Right renal cortex interstitium (tissue), 3 donors: ENCODE data around the gene MAOB. TPM values are rescaled to one million over a fixed set of nuclear protein-coding genes. Genes with fewer than 3 reads are reported as not detected.

Experiments used
- DNase-seq, 3 donors: peaks; one replicate each; pipeline ENCODE4 v3.0.0-alpha.2; 2013; ENCODE audit warnings: low read depth in 3 of 3, low spot score in 2 of 3
- polyA plus RNA-seq, 3 donors: library from polyadenylated mRNA; unstranded; fragments of 120-200 nt; gene quantifications; one replicate each; pipeline ENCODE4 v1.2.1, GENCODE V29; 2013; ENCODE audit not compliant: insufficient read length in 3 of 3

The MAOB gene
- polyA plus RNA-seq, 3 donors: 48.7 to 57.5 (median 54.4) TPM

DNA sequence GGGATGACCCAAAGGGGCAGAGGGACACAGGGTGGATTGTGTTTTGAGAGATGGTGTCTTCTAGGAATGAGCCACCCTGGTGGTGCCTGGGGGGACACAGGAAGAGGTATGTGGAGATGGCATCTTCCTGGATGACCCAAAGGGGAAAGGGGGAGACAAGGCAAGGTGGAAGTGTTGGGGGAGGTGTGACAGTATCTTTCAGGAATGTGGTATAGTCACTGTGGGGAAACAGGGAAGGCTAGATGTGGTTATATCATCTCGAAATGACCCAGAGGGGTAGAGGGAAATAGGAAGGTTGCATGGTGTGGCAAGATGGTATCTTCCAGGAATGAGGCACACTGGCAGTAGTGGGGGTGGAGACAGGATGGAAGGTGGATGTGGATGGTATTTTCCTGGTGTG, 163.3 kb downstream of the MAOB start:
- no peak for DNase-seq

DNA sequence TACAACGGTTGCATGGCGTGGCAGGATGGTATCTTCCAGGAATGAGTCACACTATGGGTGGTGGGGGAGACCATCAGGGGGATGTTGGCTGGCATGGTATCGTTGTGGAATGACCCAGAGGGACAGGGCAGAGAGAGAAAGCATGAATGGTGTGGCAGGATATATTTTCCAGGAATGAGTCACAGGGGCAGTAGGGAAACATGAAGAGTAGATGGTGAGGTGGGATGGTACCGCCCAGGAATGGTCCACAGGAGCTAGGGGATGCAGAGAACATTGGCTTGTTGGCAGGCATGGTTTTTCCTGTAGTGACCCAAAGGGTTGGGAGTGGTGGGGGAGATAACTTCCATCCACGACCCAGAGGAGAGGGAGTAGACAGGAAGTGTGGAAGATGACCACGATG, 163.7 kb downstream of the MAOB start:
- DNase-seq: no peak

DNA sequence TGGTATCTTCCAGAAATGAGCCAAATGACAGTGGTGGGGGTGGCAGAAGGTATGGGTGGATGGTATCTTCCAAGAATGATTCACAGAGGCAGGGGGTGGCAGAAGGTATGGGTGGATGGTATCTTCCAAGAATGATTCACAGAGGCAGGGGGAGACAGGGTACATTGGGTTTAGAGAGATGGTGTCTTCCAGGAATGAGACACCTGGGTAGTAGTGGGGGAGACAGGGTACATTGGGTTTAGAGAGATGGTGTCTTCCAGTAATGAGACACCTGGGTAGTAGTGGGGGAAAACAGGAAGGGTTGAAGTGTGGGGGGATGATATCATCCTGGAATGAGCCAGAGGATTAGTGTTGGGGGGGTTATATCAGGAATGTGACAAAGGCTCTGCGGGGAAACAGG, 164.2 kb downstream of the MAOB start:
- DNase-seq: no peak

DNA sequence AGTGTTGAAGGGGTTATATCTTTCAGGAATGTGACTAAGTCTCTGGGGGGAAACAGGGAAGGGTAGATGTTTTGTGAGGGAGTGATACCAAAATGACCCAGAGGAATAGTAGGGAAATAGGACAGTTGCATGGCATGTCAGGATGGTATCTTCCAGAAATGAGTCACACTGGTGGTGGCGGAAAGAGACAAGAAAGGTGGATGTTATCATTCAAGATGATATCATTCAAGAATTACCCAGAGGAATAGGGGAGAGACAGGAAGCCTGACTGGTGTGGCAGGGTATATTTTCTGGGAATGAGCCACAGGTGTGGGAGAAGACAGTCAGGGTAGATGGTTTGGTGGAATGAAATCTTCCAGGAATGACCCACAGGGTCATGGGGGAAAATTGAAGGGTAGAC, 165.1 kb downstream of the MAOB start:
- no peak for DNase-seq

DNA sequence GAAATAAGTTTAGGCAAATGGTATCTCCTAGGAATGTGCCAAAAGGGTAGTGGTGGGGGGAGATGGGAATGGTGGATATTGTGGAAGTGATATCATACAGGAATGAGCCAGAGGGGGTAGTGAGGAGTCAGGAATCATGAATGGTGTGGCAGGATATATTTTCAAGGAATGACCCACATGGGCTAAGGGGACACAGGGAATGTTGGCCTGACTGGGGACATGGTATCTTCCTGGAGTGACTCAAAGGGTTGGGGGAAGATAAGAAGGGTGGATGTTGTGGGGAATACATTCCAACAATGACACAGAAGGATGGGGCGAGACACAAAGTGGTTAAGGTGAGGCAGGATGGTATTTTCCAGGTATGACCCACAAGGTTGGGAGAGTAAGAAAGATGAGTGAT, 165.6 kb downstream of the MAOB start:
- DNase-seq: no peak

Other genes with a start within 250 kb of the MAOB start
- 10 to 100 TPM; 17.9 to 29.4 (median 19.0) TPM for gene MAOA, start 226.2 kb downstream of the MAOB start, polyA plus RNA-seq
- gene NDP, start 90.9 kb upstream of the MAOB start, polyA plus RNA-seq: 1 to 10 TPM; 2.3 to 3.6 (median 2.9) TPM